Sigmoid colon (tissue), 4 donors: ENCODE data around the gene MCCC1.

Experiments
- EP300 ChIP-seq, 4 donors: sonication (generic); formaldehyde crosslinking; IDR thresholded peaks; one replicate each; pipeline ENCODE4 v1.6.1; 2017; ENCODE audit warnings: antibody characterized with exemption in 4 of 4
- POLR2A ChIP-seq, 2 donors: fragments of 450-650 bp; IDR thresholded peaks; one replicate each; pipeline ENCODE4 v1.6.1; 2016; ENCODE audit warnings: antibody characterized with exemption in 2 of 2, mild to moderate bottlenecking in 2 of 2, moderate library complexity in 2 of 2
- POLR2AphosphoS5 ChIP-seq, 4 donors: sonication (generic); formaldehyde crosslinking; IDR thresholded peaks; one replicate each; pipeline ENCODE4 v1.6.1; 2017; ENCODE audit warnings: antibody characterized with exemption in 4 of 4
- TF ChIP-seq, protein P1 (sequence below), 4 experiments: fragments of 450-650 bp in 3 of 4; fragments of 200-600 bp in 1 of 4; IDR thresholded peaks; one replicate each; pipeline ENCODE4 v1.5.1; 2016 to 2019; ENCODE audit warnings: antibody characterized with exemption in 4 of 4, mild to moderate bottlenecking in 3 of 4, moderate library complexity in 2 of 4

- TF ChIP-seq, protein P1, sequence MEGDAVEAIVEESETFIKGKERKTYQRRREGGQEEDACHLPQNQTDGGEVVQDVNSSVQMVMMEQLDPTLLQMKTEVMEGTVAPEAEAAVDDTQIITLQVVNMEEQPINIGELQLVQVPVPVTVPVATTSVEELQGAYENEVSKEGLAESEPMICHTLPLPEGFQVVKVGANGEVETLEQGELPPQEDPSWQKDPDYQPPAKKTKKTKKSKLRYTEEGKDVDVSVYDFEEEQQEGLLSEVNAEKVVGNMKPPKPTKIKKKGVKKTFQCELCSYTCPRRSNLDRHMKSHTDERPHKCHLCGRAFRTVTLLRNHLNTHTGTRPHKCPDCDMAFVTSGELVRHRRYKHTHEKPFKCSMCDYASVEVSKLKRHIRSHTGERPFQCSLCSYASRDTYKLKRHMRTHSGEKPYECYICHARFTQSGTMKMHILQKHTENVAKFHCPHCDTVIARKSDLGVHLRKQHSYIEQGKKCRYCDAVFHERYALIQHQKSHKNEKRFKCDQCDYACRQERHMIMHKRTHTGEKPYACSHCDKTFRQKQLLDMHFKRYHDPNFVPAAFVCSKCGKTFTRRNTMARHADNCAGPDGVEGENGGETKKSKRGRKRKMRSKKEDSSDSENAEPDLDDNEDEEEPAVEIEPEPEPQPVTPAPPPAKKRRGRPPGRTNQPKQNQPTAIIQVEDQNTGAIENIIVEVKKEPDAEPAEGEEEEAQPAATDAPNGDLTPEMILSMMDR (IDR thresholded peaks at IDR 0.05) = no peak
- TF ChIP-seq POLR2A (IDR thresholded peaks at IDR 0.05) = no peak
- TF ChIP-seq EP300 (IDR thresholded peaks at IDR 0.05) = no peak
- no peak for TF ChIP-seq POLR2AphosphoS5 (IDR thresholded peaks at IDR 0.05)
These were observed 8.7 kb upstream of the MCCC1 start for GRCh38 chr3:183108001-183108449.
